ENCODE results near the gene COL17A1. TPM values are rescaled to one million over a fixed set of nuclear protein-coding genes. Genes with fewer than 3 reads are reported as not detected.

The COL17A1 gene
- total RNA-seq, 1 experiment from 2014 or later: 3.5 TPM

DNA sequence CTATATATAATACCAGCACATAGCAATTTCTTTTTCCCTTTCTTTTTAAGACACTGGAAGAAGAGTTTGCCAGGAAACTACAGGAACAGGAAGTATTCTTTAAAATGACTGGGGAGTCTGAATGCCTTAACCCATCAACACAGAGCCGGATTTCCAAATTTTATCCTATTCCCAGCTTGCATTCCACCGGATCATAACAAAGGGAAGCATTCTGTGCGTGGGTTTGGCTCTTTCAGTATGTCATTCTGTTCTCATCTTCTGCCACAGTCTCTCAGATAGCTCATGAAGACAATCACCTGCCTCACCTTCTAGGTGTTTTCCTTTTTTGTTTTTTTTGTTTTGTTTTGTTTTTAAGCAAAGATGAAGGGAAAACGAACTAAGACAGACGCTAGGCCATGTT is 60.2 kb downstream of the COL17A1 start:
- Histone ChIP-seq H3K9me3 (ENCODE audit: control insufficient read depth in 1 of 2, insufficient read depth in 1 of 2, low read depth in 1 of 2, low read length in 2 of 2) (no peaks in the 10 kb centered on the region), H4K20me1 (ENCODE audit: insufficient read depth) (no peaks in the 10 kb centered on the region), H3K27ac (ENCODE audit: low read depth, low read length) (no peak overlapping the region), H2AFZ (ENCODE audit: low read depth, low read length, poor library complexity, severe bottlenecking) (no peak overlapping the region), H3K27me3 (ENCODE audit: insufficient read depth, low read length) (no peaks in the 10 kb centered on the region), H3K9ac (ENCODE audit: low read length) (no peak overlapping the region), H3K79me2 (ENCODE audit: insufficient read depth, low read length) (no peaks in the 10 kb centered on the region; the same call in 1 of the 2 replicates), H3K4me2 (ENCODE audit: low read length) (no peak overlapping the region), H3K9me2 (ENCODE audit: insufficient read depth) (no peaks in the 10 kb centered on the region), H3K4me1 (ENCODE audit: control insufficient read depth in 1 of 2, insufficient read depth in 2 of 2, low read length in 2 of 2) (no peaks in the 10 kb centered on the region), H3K4me3 (replicated peaks in 1 of 2; ENCODE audit: low read depth in 1 of 2, low read length in 2 of 2) (no peak overlapping the region), H3K36me3 (ENCODE audit: control insufficient read depth in 1 of 2, insufficient read depth in 2 of 2, low read length in 2 of 2) (peaks cover 60 to 76% of the 10 kb centered on the region in 2 experiments)
- BruUV-seq (replicated peaks): no TSS peak
- ChIA-PET CTCF (interaction anchor here (0.8 to 1.5 kb wide), 4 partner anchors 11 to 597 kb away, joined by 3 to 5 read pairs (median 4); no protein-coding TSS in a partner anchor), RAD21 (ENCODE audit: low non-redundant PET in 1 of 2, low total read pairs in 2 of 2, uncharacterized antibody in 2 of 2, unreplicated experiment in 2 of 2) (no interaction called here), POLR2A (no interaction called here)
- intact Hi-C loops (cut with micrococcal nuclease): loop anchor here (10.0 kb wide), 1 partner anchor 311 kb away; no protein-coding TSS in a partner anchor
- TF ChIP-seq POLR2A (IDR thresholded peaks at IDR 0.05; ENCODE audit: borderline replicate concordance, extremely low read depth, insufficient read depth, insufficient read length) (no peak), EZH2 (IDR thresholded peaks at IDR 0.05) (no peak), TCF7L2 (IDR thresholded peaks at IDR 0.05; ENCODE audit: borderline replicate concordance, extremely low read depth, insufficient read depth, insufficient read length) (no peak), ZFX (IDR thresholded peaks at IDR 0.05) (no peak), SP1 (IDR thresholded peaks at IDR 0.05; ENCODE audit: low read depth) (no peak), FOSL1 (IDR thresholded peaks at IDR 0.05; ENCODE audit: low read depth) (no peak), JUND (IDR thresholded peaks at IDR 0.05) (no peak), YY1 (IDR thresholded peaks at IDR 0.05; ENCODE audit: extremely low read depth, insufficient replicate concordance, low read depth, low read length) (no peak), ZNF274 (IDR thresholded peaks at IDR 0.05; ENCODE audit: low read depth, low read length) (no peak), RAD21 (IDR thresholded peaks at IDR 0.05; ENCODE audit: low read depth) (no peak)
- TF ChIP-seq, protein P1, sequence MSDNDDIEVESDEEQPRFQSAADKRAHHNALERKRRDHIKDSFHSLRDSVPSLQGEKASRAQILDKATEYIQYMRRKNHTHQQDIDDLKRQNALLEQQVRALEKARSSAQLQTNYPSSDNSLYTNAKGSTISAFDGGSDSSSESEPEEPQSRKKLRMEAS (IDR thresholded peaks at IDR 0.05): no peak
- TF ChIP-seq, protein P2, sequence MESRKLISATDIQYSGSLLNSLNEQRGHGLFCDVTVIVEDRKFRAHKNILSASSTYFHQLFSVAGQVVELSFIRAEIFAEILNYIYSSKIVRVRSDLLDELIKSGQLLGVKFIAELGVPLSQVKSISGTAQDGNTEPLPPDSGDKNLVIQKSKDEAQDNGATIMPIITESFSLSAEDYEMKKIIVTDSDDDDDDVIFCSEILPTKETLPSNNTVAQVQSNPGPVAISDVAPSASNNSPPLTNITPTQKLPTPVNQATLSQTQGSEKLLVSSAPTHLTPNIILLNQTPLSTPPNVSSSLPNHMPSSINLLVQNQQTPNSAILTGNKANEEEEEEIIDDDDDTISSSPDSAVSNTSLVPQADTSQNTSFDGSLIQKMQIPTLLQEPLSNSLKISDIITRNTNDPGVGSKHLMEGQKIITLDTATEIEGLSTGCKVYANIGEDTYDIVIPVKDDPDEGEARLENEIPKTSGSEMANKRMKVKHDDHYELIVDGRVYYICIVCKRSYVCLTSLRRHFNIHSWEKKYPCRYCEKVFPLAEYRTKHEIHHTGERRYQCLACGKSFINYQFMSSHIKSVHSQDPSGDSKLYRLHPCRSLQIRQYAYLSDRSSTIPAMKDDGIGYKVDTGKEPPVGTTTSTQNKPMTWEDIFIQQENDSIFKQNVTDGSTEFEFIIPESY (IDR thresholded peaks at IDR 0.05; ENCODE audit: extremely low read depth, insufficient replicate concordance, low read length): no peak
- no peak for DNase-seq (ENCODE audit: low read depth, low spot score)
- ATAC-seq: no peak
